Neural progenitor cell (in vitro differentiated cells): ENCODE measurements around the gene CREB3L4. TPM values are rescaled to one million over a fixed set of nuclear protein-coding genes. Genes with fewer than 3 reads are reported as not detected.

Experiments
- DNase-seq: peaks from one replicate; pipeline ENCODE4 v3.0.0-alpha.2; 2016; ENCODE audit warnings: low spot score
- H2AFZ ChIP-seq: fragments of 200-600 bp; sonication (generic); replicated peaks from 2 replicates; pipeline ENCODE4 v1.6.1; 2016; ENCODE audit warnings: antibody characterized with exemption
- H3F3A ChIP-seq: fragments of 200-600 bp; sonication (generic); 2 replicates; pipeline ENCODE4 v1.6.1; 2016; ENCODE audit warnings: antibody characterized with exemption, low read depth
- H3K27ac ChIP-seq: fragments of 200-600 bp; sonication (generic); 2 replicates; pipeline ENCODE4 v1.5.1; 2016; ENCODE audit warnings: mild to moderate bottlenecking
- H3K27me3 ChIP-seq: fragments of 200-600 bp; sonication (generic); 2 replicates; pipeline ENCODE4 v1.6.1; 2016; ENCODE audit warnings: mild to moderate bottlenecking, moderate library complexity
- H3K36me3 ChIP-seq: fragments of 200-600 bp; sonication (generic); 2 replicates; pipeline ENCODE4 v1.5.1; 2016
- H3K4me1 ChIP-seq: fragments of 200-600 bp; sonication (generic); 2 replicates; pipeline ENCODE4 v1.6.1; 2016; ENCODE audit warnings: mixed run types
- H3K4me2 ChIP-seq: fragments of 200-600 bp; sonication (generic); 2 replicates; pipeline ENCODE4 v1.6.1; 2016
- H3K4me3 ChIP-seq: fragments of 200-600 bp; sonication (generic); 2 replicates; pipeline ENCODE4 v1.5.1; 2016
- H3K79me2 ChIP-seq: fragments of 200-600 bp; sonication (generic); 2 replicates; pipeline ENCODE4 v1.6.1; 2016; ENCODE audit warnings: low read depth
- H3K9ac ChIP-seq: fragments of 200-600 bp; sonication (generic); 2 replicates; pipeline ENCODE4 v1.6.1; 2016
- H3K9me3 ChIP-seq: fragments of 200-600 bp; sonication (generic); 2 replicates; pipeline ENCODE4 v1.5.1; 2016; ENCODE audit warnings: low read depth
- H4K20me1 ChIP-seq: fragments of 200-600 bp; sonication (generic); 2 replicates; pipeline ENCODE4 v1.6.1; 2016; ENCODE audit warnings: low read depth
- H3K27ac Mint-ChIP-seq: 3 replicates; pipeline ENCODE4 v1.8.0; 2021; ENCODE audit warnings: mixed read lengths
- H3K27me3 Mint-ChIP-seq: 2 replicates; pipeline ENCODE4 v1.8.0; 2022; ENCODE audit warnings: low read depth, mild to moderate bottlenecking, inconsistent platforms, moderate library complexity, mixed read lengths; ENCODE audit not compliant: insufficient read depth
- H3K36me3 Mint-ChIP-seq: 3 replicates; pipeline ENCODE4 v1.8.0; 2021; ENCODE audit warnings: mixed read lengths
- H3K4me1 Mint-ChIP-seq: 3 replicates; pipeline ENCODE4 v1.8.0; 2021; ENCODE audit warnings: mixed read lengths
- H3K4me3 Mint-ChIP-seq: 3 replicates; pipeline ENCODE4 v1.8.0; 2021; ENCODE audit warnings: mild to moderate bottlenecking, moderate library complexity, mixed read lengths
- H3K9me3 Mint-ChIP-seq: 3 replicates; pipeline ENCODE4 v1.8.0; 2020; ENCODE audit warnings: mixed read lengths
- CTCF ChIP-seq: fragments of 200-600 bp; sonication (generic); IDR thresholded peaks from 2 replicates; pipeline ENCODE4 v1.5.1; 2017; ENCODE audit warnings: antibody characterized with exemption, mild to moderate bottlenecking
- EZH2 ChIP-seq: fragments of 200-600 bp; sonication (generic); IDR thresholded peaks from 2 replicates; pipeline ENCODE4 v1.6.1; 2017; ENCODE audit warnings: antibody characterized with exemption, mild to moderate bottlenecking, moderate library complexity
- EZH2phosphoT487 ChIP-seq: fragments of 200-600 bp; sonication (generic); IDR thresholded peaks from 2 replicates; pipeline ENCODE4 v1.6.1; 2017; ENCODE audit warnings: antibody characterized with exemption
- total RNA-seq: library from RNA; depleted of rRNA; stranded (reverse); fragments of >200 nt; gene quantifications from 2 replicates; pipeline ENCODE4 v1.2.3, GENCODE V29; 2015; ENCODE audit warnings: low replicate concordance

Gene CREB3L4
- total RNA-seq, 1 donor from 2014 or later = 33.8 TPM

GRCh38 chr1:153956997-153957715, 10.5 kb upstream of the CREB3L4 start:
- Histone ChIP-seq H4K20me1 (peaks cover 51% of the 10 kb centered on the region), H2AFZ (no peak overlapping the region), H3K27me3 (no peaks in the 10 kb centered on the region), H3K9ac (peak overlapping the region; percentile 94), H3F3A (peaks cover 23% of the 10 kb centered on the region), H3K4me1 (peaks cover 29% of the 10 kb centered on the region), H3K79me2 (peaks cover 71% of the 10 kb centered on the region), H3K4me3 (peak overlapping the region; percentile 92), H3K36me3 (no peaks in the 10 kb centered on the region), H3K27ac (no peak overlapping the region), H3K4me2 (peak overlapping the region; percentile 92), H3K9me3 (no peaks in the 10 kb centered on the region)
- no peak for DNase-seq
- peaks cover 15% of the 10 kb centered on the region for H3K36me3 Mint-ChIP-seq
- peak overlapping the region; percentile 97 for H3K27ac Mint-ChIP-seq
- H3K4me3 Mint-ChIP-seq = peak overlapping the region; percentile 100
- peaks cover 11% of the 10 kb centered on the region for H3K27me3 Mint-ChIP-seq
- H3K9me3 Mint-ChIP-seq = no peaks in the 10 kb centered on the region
- H3K4me1 Mint-ChIP-seq = peaks cover 37% of the 10 kb centered on the region
- TF ChIP-seq EZH2phosphoT487 (no peak), EZH2 (no peak), CTCF (no peak)

- peak overlapping the region; percentile 97 for H3K27ac Mint-ChIP-seq
- H3K4me1 ChIP-seq = peaks cover 29% of the 10 kb centered on the region
- H3K9ac ChIP-seq = peak overlapping the region; percentile 94
- H3F3A ChIP-seq = peaks cover 23% of the 10 kb centered on the region
- H3K36me3 ChIP-seq = no peaks in the 10 kb centered on the region
- peak overlapping the region; percentile 100 for H3K4me3 Mint-ChIP-seq
- peaks cover 77% of the 10 kb centered on the region for H3K79me2 ChIP-seq
- no peak for DNase-seq
- TF ChIP-seq CTCF = no peak
- no peak for TF ChIP-seq EZH2phosphoT487
- H3K4me2 ChIP-seq = peak overlapping the region; percentile 92
- H2AFZ ChIP-seq = peak overlapping the region; percentile 38
- H3K27ac ChIP-seq = peak overlapping the region; percentile 81
- H3K9me3 ChIP-seq = no peaks in the 10 kb centered on the region
- no peaks in the 10 kb centered on the region for H3K27me3 ChIP-seq
- peaks cover 51% of the 10 kb centered on the region for H4K20me1 ChIP-seq
- H3K4me1 Mint-ChIP-seq = peaks cover 43% of the 10 kb centered on the region
- H3K4me3 ChIP-seq = peak overlapping the region; percentile 92
- H3K36me3 Mint-ChIP-seq = peaks cover 15% of the 10 kb centered on the region
- peaks cover 11% of the 10 kb centered on the region for H3K27me3 Mint-ChIP-seq
- no peaks in the 10 kb centered on the region for H3K9me3 Mint-ChIP-seq
Measured at GRCh38 chr1:153957744-153958110, 10.0 kb upstream of the CREB3L4 start.

- H3K4me3 Mint-ChIP-seq = peak within 1 kb of the TSS; percentile 100
- Histone ChIP-seq H2AFZ (peak within 1 kb of the TSS; percentile 38), H4K20me1 (peaks cover 49% of the 10 kb centered on the region), H3K36me3 (no peaks in the 10 kb centered on the region), H3K4me3 (peak within 1 kb of the TSS; percentile 92), H3K4me1 (peaks cover 29% of the 10 kb centered on the region), H3K4me2 (peak within 1 kb of the TSS; percentile 92), H3K79me2 (peaks cover 80% of the 10 kb centered on the region), H3K9ac (peak within 1 kb of the TSS; percentile 94), H3F3A (peaks cover 23% of the 10 kb centered on the region), H3K27me3 (no peaks in the 10 kb centered on the region), H3K27ac (peak within 1 kb of the TSS; percentile 81), H3K9me3 (no peaks in the 10 kb centered on the region)
- peak; percentile 99 for DNase-seq
- no peaks in the 10 kb centered on the region for H3K9me3 Mint-ChIP-seq
- peaks cover 11% of the 10 kb centered on the region for H3K27me3 Mint-ChIP-seq
- peak within 1 kb of the TSS; percentile 97 for H3K27ac Mint-ChIP-seq
- H3K4me1 Mint-ChIP-seq = peaks cover 45% of the 10 kb centered on the region
- no peak for TF ChIP-seq EZH2phosphoT487
- TF ChIP-seq CTCF = no peak
- no peak for TF ChIP-seq EZH2
- H3K36me3 Mint-ChIP-seq = peaks cover 15% of the 10 kb centered on the region
Measured at GRCh38 chr1:153958111-153958960, 9.4 kb upstream of the CREB3L4 start, which contains the start of gene CRTC2. Gene CRTC2, minus strand, starts transcription at chr1:153958612. Its CDS starts 115 bp downstream, at chr1:153958497.
